Measurements from ENCODE around the gene SLC39A8. TPM values are rescaled to one million over a fixed set of nuclear protein-coding genes. Genes with fewer than 3 reads are reported as not detected.

Gene SLC39A8
- total and polyA plus RNA-seq, 11 donors, result 1.6 to 51.3 (median 2.9) TPM

DNA sequence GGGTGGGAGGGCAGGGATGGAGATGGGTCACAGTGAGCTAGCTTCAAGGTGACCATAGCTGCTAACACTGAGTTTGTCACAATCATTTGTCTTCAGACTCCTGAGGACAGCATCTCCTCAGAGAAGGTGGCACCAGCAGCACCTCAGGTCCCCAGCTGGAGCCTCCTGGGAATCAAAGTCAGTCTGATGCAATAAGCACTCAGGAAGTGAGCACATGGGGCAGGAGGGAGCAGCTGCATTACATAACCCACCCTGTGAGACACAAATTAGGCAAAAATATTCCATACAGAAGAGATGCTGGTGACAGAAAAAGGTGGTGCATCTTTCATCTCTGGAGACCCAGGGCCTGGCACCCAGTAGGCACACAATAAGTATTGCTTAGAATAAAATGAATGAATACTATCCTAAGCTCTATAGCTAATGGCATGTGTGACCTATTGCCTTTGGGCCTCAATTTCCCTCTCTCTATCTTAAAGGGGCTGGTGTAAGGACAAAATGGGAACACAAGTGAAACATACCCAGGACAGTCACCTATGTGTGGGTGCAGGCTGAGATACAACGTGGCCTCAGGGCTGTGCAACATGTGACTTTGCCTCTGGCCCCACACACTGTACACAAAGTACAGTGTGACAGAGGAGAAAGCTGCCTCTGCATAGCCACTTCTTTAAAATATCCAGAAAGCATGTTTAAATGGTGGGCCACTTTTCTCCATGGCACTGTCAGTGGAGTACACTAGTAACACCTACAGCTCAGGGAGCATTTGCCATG, 37.1 kb downstream of the SLC39A8 start:
- Histone ChIP-seq H3K4me1 (no peaks in the 10 kb centered on the region), H3K36me3 (no peaks in the 10 kb centered on the region), H3K27me3 (no peaks in the 10 kb centered on the region), H3K9me3 (no peaks in the 10 kb centered on the region), H3K27ac (no peak overlapping the region), H3K4me3 (no peak overlapping the region)
- TF ChIP-seq, protein P1, sequence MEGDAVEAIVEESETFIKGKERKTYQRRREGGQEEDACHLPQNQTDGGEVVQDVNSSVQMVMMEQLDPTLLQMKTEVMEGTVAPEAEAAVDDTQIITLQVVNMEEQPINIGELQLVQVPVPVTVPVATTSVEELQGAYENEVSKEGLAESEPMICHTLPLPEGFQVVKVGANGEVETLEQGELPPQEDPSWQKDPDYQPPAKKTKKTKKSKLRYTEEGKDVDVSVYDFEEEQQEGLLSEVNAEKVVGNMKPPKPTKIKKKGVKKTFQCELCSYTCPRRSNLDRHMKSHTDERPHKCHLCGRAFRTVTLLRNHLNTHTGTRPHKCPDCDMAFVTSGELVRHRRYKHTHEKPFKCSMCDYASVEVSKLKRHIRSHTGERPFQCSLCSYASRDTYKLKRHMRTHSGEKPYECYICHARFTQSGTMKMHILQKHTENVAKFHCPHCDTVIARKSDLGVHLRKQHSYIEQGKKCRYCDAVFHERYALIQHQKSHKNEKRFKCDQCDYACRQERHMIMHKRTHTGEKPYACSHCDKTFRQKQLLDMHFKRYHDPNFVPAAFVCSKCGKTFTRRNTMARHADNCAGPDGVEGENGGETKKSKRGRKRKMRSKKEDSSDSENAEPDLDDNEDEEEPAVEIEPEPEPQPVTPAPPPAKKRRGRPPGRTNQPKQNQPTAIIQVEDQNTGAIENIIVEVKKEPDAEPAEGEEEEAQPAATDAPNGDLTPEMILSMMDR (IDR thresholded peaks at IDR 0.05), result no peak
- TF ChIP-seq POLR2A (IDR thresholded peaks at IDR 0.05), result no peak
- DNase-seq (no peak), ATAC-seq (no peak)
- 62 to 78% (median 68%) methylated on average over 1 of the region's 1 CpG for WGBS, 4 donors
- intact Hi-C loops (cut with DNase I), result no loop called here

DNA sequence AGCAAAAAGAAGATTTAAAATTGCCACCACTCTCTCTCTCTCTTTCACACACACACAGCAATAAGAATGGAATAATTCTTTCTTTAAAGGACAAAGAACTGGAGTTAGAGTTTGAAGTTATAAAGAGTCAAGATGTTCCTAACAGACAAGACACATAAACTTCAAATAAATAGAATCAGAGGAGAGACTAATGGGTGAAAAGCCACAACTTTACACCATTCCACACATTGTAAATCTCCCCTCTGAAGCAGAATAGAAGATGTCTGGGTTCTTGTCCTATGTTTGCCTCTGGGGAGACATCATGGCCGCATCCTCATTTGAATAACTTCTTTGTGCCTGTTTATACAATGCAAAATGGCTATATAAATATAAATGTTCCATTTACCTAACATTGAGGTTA, 39.6 kb downstream of the SLC39A8 start:
- Histone ChIP-seq H3K36me3 (no peaks in the 10 kb centered on the region), H3K27me3 (no peaks in the 10 kb centered on the region), H3K9me3 (no peaks in the 10 kb centered on the region), H3K27ac (no peak overlapping the region), H3K4me1 (peaks cover 0 to 6% (median 0%) of the 10 kb centered on the region in 12 donors), H3K4me3 (no peak overlapping the region)
- intact Hi-C loops (cut with DNase I), result no loop called here
- ATAC-seq, result no peak
- DNase-seq, result no peak
- WGBS, 4 donors, result 90 to 100% (median 94%) methylated on average over 1 of the region's 1 CpG
- TF ChIP-seq, protein P1 (IDR thresholded peaks at IDR 0.05), result no peak

DNA sequence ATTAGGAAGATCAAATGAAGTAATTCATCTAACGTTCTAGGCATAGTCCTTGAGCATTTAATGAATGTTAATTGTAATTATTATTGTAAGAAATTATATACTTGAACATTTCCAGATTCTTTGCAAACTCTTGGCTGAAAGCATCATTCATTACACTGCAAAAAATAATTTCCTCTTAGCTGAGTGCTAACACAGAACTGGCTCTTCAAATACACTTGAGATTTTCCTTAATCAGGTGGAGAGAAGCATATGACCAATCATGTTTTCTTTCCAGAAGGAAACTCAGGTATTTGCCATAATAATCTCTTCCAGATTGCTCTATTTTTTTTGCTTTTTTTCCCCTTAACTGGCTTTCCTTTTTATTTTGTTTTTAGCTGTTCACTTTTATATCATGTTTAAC, 42.5 kb downstream of the SLC39A8 start:
- intact Hi-C loops (cut with DNase I), result no loop called here
- TF ChIP-seq, protein P1 (IDR thresholded peaks at IDR 0.05), result no peak
- no peaks in the 10 kb centered on the region for H3K9me3 ChIP-seq
- H3K4me3 ChIP-seq, result no peak overlapping the region
- WGBS, 4 donors, result 44 to 81% (median 70%) methylated on average over 1 of the region's 1 CpG
- DNase-seq (no peak), ATAC-seq (no peak)
- no peaks in the 10 kb centered on the region for H3K27me3 ChIP-seq
- peaks cover 0 to 13% (median 0%) of the 10 kb centered on the region in 12 donors for H3K4me1 ChIP-seq
- no peaks in the 10 kb centered on the region for H3K36me3 ChIP-seq
- no peak overlapping the region for H3K27ac ChIP-seq

DNA sequence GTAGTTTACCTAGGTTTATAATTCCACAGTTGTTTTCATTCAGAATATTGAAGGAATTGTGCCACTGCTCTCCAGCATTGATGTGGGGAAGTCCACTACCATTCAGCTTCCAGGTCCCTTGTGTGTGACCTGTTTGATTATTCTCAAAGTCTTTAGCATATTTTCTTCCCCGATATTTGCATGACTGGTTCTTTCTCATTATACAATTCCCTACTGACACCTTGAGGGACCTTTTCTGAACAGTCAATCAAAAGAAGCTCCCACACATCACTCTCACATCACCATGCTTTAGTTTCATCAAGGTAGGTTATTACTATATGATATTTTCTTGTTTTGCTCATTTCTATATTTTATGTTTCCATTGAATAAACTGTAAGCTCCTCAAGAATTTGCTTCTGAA, 44.1 kb downstream of the SLC39A8 start:
- WGBS, 4 donors, result 88 to 95% (median 92%) methylated on average over 1 of the region's 1 CpG
- Histone ChIP-seq H3K4me3 (no peak overlapping the region), H3K9me3 (no peaks in the 10 kb centered on the region), H3K36me3 (peaks cover 0 to 8% (median 0%) of the 10 kb centered on the region in 9 donors), H3K27me3 (no peaks in the 10 kb centered on the region), H3K4me1 (peaks cover 0 to 13% (median 0%) of the 10 kb centered on the region in 12 donors), H3K27ac (no peak overlapping the region)
- intact Hi-C loops (cut with DNase I), result no loop called here
- TF ChIP-seq, protein P1 (IDR thresholded peaks at IDR 0.05), result no peak
- TF ChIP-seq POLR2A (IDR thresholded peaks at IDR 0.05), result no peak
- ATAC-seq (no peak), DNase-seq (no peak)

Measured in heart left ventricle (tissue), 16 donors.